GM23338 (cell line): ENCODE measurements around the gene APBA2. TPM values are rescaled to one million over a fixed set of nuclear protein-coding genes. Genes with fewer than 3 reads are reported as not detected.

Source experiments
- ATAC-seq: fragments of 200-7000 bp; cut with Tn5 transposase; 3 replicates; pipeline ENCODE4 v1.9.1; 2020
- DNase-seq: peaks from one replicate; pipeline ENCODE4 v3.0.0-alpha.2; 2015; ENCODE audit warnings: low spot score
- H2AFZ ChIP-seq: fragments of 200-600 bp; sonication (generic); 2 replicates; pipeline ENCODE4 v1.8.0; 2016; ENCODE audit warnings: antibody characterized with exemption, mild to moderate bottlenecking, moderate library complexity
- H3F3A ChIP-seq: fragments of 200-600 bp; sonication (generic); replicated peaks from 2 replicates; pipeline ENCODE4 v1.8.0; 2017; ENCODE audit warnings: antibody characterized with exemption, mixed run types, low read depth
- H3K27ac ChIP-seq: fragments of 200-600 bp; sonication (generic); 2 replicates; pipeline ENCODE4 v1.6.1; 2016; ENCODE audit warnings: low read depth
- H3K27me3 ChIP-seq: fragments of 200-600 bp; sonication (generic); 2 replicates; pipeline ENCODE4 v1.8.0; 2016; ENCODE audit warnings: mild to moderate bottlenecking, mixed run types, moderate library complexity; ENCODE audit not compliant: insufficient read depth
- H3K36me3 ChIP-seq: fragments of 200-600 bp; sonication (generic); 2 replicates; pipeline ENCODE4 v1.8.0; 2016; ENCODE audit warnings: mild to moderate bottlenecking; ENCODE audit not compliant: insufficient read depth
- H3K4me1 ChIP-seq: fragments of 200-600 bp; sonication (generic); 2 replicates; pipeline ENCODE4 v1.8.0; 2016; ENCODE audit warnings: mild to moderate bottlenecking, moderate library complexity; ENCODE audit not compliant: insufficient read depth
- H3K4me2 ChIP-seq: fragments of 200-600 bp; sonication (generic); 2 replicates; pipeline ENCODE4 v1.7.1; 2017; ENCODE audit warnings: mixed run types
- H3K4me3 ChIP-seq: fragments of 200-600 bp; sonication (generic); 2 replicates; pipeline ENCODE4 v1.6.1; 2016; ENCODE audit warnings: mixed run types
- H3K79me2 ChIP-seq: fragments of 200-600 bp; sonication (generic); replicated peaks from 2 replicates; pipeline ENCODE4 v1.8.0; 2017; ENCODE audit warnings: mild to moderate bottlenecking; ENCODE audit not compliant: insufficient read depth
- H3K9me2 ChIP-seq: fragments of 200-600 bp; sonication (generic); 2 replicates; pipeline ENCODE4 v1.8.0; 2017; ENCODE audit not compliant: insufficient read depth
- H4K20me1 ChIP-seq: fragments of 200-600 bp; sonication (generic); replicated peaks from 2 replicates; pipeline ENCODE4 v1.8.0; 2017; ENCODE audit warnings: mild to moderate bottlenecking; ENCODE audit not compliant: insufficient read depth
- H3K27ac Mint-ChIP-seq: 2 replicates; pipeline ENCODE4 v1.8.0; 2020; ENCODE audit warnings: inconsistent platforms, mild to moderate bottlenecking, moderate library complexity, mixed read lengths
- H3K27me3 Mint-ChIP-seq: 3 replicates; pipeline ENCODE4 v1.8.0; 2022; ENCODE audit warnings: low read depth, mild to moderate bottlenecking, moderate library complexity, mixed read lengths, inconsistent platforms; ENCODE audit not compliant: insufficient read depth, poor library complexity
- H3K36me3 Mint-ChIP-seq: 3 replicates; pipeline ENCODE4 v1.8.0; 2021; ENCODE audit warnings: low read depth, mild to moderate bottlenecking, inconsistent platforms, moderate library complexity, mixed read lengths
- H3K4me1 Mint-ChIP-seq: 3 replicates; pipeline ENCODE4 v1.8.0; 2020; ENCODE audit warnings: mild to moderate bottlenecking, inconsistent platforms, mixed read lengths
- H3K4me3 Mint-ChIP-seq: 3 replicates; pipeline ENCODE4 v1.8.0; 2021; ENCODE audit warnings: moderate library complexity, mild to moderate bottlenecking, inconsistent platforms, mixed read lengths
- H3K9me3 Mint-ChIP-seq: 3 replicates; pipeline ENCODE4 v1.8.0; 2020; ENCODE audit warnings: moderate library complexity, mild to moderate bottlenecking, inconsistent platforms, mixed read lengths
- EZH2phosphoT487 ChIP-seq: fragments of 200-600 bp; sonication (generic); IDR thresholded peaks from one replicate; pipeline ENCODE4 v1.8.1; 2018; ENCODE audit warnings: antibody characterized with exemption; ENCODE audit not compliant: unreplicated experiment
- JUNB ChIP-seq: IDR thresholded peaks from one replicate; pipeline ENCODE4 v1.6.1; 2016; ENCODE audit warnings: antibody characterized with exemption; ENCODE audit not compliant: unreplicated experiment
- NANOG ChIP-seq: IDR thresholded peaks from 2 replicates; pipeline ENCODE4 v1.6.1; 2016; ENCODE audit warnings: antibody characterized with exemption, borderline replicate concordance
- STAT1 ChIP-seq: IDR thresholded peaks from one replicate; pipeline ENCODE4 v1.6.1; 2016; ENCODE audit warnings: antibody characterized with exemption; ENCODE audit not compliant: unreplicated experiment
- ZNF114 ChIP-seq: fragments of 250-450 bp; sonication (Bioruptor Pico); IDR thresholded peaks from 2 replicates; pipeline ENCODE4 v1.5.0; 2020; ENCODE audit warnings: mild to moderate bottlenecking, moderate library complexity
- ZNF331 ChIP-seq: fragments of 250-450 bp; sonication (Bioruptor Pico); IDR thresholded peaks from 2 replicates; pipeline ENCODE4 v1.5.0; 2020; ENCODE audit warnings: low read depth, mild to moderate bottlenecking, moderate library complexity
- ZNF462 ChIP-seq: fragments of 250-450 bp; sonication (Bioruptor Pico); IDR thresholded peaks from 2 replicates; pipeline ENCODE4 v1.5.0; 2020; ENCODE audit warnings: mild to moderate bottlenecking, moderate library complexity
- polyA plus RNA-seq: library from polyadenylated mRNA; unstranded; fragments of >200 nt; fragmentation: Nextera tagmentation; extraction: Ambion mirVana; gene quantifications from 2 replicates; pipeline ENCODE4 v1.2.1, GENCODE V29; 2016
- total RNA-seq: library from RNA; depleted of rRNA; stranded (reverse); fragments of >200 nt; shearing (Covaris generic); gene quantifications from 2 replicates; pipeline ENCODE4 v1.2.3, GENCODE V29; 2014
- TF ChIP-seq, protein P1 (sequence below): IDR thresholded peaks from one replicate; pipeline ENCODE4 v1.6.1; 2018; ENCODE audit warnings: antibody characterized with exemption; ENCODE audit not compliant: unreplicated experiment
- TF ChIP-seq, protein P2 (sequence below), 2 experiments: fragments of 200-600 bp in 1 of 2; sonication (generic) in 1 of 2; conservative IDR thresholded peaks; 2 replicates each; pipeline versions ENCODE4 v1.5.1 to v1.6.1; 2016 to 2017; ENCODE audit warnings: antibody characterized with exemption in 2 of 2, low read depth in 2 of 2, mild to moderate bottlenecking in 2 of 2, moderate library complexity in 1 of 2

Gene APBA2
- total and polyA plus RNA-seq, 2 experiments from 2014 or later = 5.9 to 24.7 TPM

DNA sequence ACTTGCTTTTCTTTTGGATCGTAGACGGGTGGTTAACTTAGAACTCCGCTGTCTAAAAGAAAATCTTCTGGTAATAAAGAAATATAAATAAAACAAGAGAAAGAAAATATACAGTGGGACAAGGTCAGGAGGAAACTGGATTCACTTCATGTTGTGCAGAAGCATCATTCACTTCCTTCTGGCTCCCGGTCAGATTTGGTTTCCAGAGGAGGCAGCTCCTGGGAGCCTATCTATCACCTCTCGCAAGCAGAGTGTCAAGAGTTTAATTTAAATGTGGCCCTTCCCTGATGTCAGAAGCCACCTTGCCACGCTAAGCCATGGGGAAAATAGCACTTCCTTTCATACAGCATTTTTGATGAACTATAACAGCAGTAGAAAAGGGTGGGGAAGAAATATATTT is 244.7 kb downstream of the APBA2 start (continued):
- TF ChIP-seq, protein P1, sequence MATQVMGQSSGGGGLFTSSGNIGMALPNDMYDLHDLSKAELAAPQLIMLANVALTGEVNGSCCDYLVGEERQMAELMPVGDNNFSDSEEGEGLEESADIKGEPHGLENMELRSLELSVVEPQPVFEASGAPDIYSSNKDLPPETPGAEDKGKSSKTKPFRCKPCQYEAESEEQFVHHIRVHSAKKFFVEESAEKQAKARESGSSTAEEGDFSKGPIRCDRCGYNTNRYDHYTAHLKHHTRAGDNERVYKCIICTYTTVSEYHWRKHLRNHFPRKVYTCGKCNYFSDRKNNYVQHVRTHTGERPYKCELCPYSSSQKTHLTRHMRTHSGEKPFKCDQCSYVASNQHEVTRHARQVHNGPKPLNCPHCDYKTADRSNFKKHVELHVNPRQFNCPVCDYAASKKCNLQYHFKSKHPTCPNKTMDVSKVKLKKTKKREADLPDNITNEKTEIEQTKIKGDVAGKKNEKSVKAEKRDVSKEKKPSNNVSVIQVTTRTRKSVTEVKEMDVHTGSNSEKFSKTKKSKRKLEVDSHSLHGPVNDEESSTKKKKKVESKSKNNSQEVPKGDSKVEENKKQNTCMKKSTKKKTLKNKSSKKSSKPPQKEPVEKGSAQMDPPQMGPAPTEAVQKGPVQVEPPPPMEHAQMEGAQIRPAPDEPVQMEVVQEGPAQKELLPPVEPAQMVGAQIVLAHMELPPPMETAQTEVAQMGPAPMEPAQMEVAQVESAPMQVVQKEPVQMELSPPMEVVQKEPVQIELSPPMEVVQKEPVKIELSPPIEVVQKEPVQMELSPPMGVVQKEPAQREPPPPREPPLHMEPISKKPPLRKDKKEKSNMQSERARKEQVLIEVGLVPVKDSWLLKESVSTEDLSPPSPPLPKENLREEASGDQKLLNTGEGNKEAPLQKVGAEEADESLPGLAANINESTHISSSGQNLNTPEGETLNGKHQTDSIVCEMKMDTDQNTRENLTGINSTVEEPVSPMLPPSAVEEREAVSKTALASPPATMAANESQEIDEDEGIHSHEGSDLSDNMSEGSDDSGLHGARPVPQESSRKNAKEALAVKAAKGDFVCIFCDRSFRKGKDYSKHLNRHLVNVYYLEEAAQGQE = no peak
- TF ChIP-seq, protein P2, sequence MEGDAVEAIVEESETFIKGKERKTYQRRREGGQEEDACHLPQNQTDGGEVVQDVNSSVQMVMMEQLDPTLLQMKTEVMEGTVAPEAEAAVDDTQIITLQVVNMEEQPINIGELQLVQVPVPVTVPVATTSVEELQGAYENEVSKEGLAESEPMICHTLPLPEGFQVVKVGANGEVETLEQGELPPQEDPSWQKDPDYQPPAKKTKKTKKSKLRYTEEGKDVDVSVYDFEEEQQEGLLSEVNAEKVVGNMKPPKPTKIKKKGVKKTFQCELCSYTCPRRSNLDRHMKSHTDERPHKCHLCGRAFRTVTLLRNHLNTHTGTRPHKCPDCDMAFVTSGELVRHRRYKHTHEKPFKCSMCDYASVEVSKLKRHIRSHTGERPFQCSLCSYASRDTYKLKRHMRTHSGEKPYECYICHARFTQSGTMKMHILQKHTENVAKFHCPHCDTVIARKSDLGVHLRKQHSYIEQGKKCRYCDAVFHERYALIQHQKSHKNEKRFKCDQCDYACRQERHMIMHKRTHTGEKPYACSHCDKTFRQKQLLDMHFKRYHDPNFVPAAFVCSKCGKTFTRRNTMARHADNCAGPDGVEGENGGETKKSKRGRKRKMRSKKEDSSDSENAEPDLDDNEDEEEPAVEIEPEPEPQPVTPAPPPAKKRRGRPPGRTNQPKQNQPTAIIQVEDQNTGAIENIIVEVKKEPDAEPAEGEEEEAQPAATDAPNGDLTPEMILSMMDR (conservative IDR thresholded peaks at IDR 0.05; ENCODE audit: low read depth in 2 of 2) = no peak

DNA sequence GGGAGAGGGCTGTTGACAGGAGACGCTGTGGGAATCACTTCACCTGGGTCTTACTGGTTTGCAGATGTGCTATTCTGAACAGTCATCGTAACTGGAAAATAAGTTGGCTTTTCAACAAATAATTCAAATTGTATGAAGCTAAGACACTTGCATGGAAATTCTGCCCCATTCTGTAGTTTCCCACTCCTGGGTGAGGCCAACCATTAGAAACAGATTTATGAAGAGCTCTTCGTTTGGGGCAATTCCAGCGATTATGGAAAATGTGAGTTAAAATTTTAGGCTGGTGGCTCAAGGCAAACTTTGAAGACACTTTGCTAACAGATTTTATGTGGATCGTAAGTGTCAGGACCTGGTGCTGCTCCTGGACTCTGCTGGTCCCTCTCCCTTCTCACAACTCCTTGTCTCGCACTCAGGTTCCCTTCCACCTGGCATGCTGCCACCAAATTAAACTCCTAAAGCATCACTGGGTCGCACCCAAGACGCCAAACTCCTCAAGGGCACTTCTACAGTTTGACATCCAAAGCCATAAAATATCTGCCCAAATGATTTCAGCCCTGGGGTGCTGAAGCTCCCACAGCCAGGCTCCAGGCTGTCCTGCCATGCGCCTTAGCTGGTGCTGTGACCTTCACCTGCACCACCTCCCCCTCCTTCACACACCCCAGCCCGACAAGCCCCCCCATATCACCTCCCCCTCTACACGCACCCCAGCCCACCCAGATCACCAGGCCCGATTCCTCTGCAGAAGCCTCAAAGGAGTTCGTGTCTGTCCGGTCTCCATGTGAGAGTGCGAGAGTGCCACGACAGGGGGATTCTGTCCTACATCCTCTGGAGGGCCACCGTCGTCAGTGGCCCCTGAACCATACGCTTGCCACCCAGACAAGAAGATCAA is 245.4 kb downstream of the APBA2 start:
- peaks cover 31% of the 10 kb centered on the region for H3K4me1 Mint-ChIP-seq
- H3K9me2 ChIP-seq = no peaks in the 10 kb centered on the region
- no peaks in the 10 kb centered on the region for H3K79me2 ChIP-seq
- ATAC-seq (no peak), DNase-seq (no peak)
- H3K36me3 ChIP-seq = no peaks in the 10 kb centered on the region
- no peaks in the 10 kb centered on the region; the same call in 2 of the 3 replicates for H3K9me3 Mint-ChIP-seq
- no peak overlapping the region for H3K4me3 ChIP-seq
- no peak overlapping the region for H3K27ac ChIP-seq
- no peaks in the 10 kb centered on the region for H3F3A ChIP-seq
- H3K4me3 Mint-ChIP-seq = no peak overlapping the region
- H3K27me3 ChIP-seq = no peaks in the 10 kb centered on the region
- H3K27me3 Mint-ChIP-seq = peaks cover 10% of the 10 kb centered on the region
- H3K36me3 Mint-ChIP-seq = no peaks in the 10 kb centered on the region; the same call in 2 of the 3 replicates
- no peak overlapping the region for H3K4me2 ChIP-seq
- no peaks in the 10 kb centered on the region for H3K4me1 ChIP-seq
- no peak overlapping the region for H2AFZ ChIP-seq
- H3K27ac Mint-ChIP-seq = 0 out of 2 replicates have a peak overlapping the region, but pooled peaks have one; percentile 21
- H4K20me1 ChIP-seq = no peaks in the 10 kb centered on the region
- no peak for TF ChIP-seq ZNF114
- TF ChIP-seq ZNF331 = no peak
- TF ChIP-seq EZH2phosphoT487 = no peak
- no peak for TF ChIP-seq JUNB
- TF ChIP-seq NANOG = no peak
- no peak for TF ChIP-seq STAT1
- TF ChIP-seq ZNF462 (CRISPR knock-in tag) = no peak
